Fibroblast of peridontal ligament (primary cell): ENCODE data around the gene CAPN1.

Experiments used
- DNase-seq: peaks from one replicate; pipeline ENCODE4 v3.0.0-alpha.2; 2010; ENCODE audit errors: extremely low read depth

CAPN1 gene

GRCh38 chr11:65260756-65261590 lies 79.2 kb downstream of the CAPN1 start:
- DNase-seq = no peak
